ENCODE measurements around the gene ZNF598. TPM values are rescaled to one million over a fixed set of nuclear protein-coding genes. Genes with fewer than 3 reads are reported as not detected.

ZNF598 gene
- total RNA-seq, 1 experiment from 2014 or later = 50.4 TPM

DNA sequence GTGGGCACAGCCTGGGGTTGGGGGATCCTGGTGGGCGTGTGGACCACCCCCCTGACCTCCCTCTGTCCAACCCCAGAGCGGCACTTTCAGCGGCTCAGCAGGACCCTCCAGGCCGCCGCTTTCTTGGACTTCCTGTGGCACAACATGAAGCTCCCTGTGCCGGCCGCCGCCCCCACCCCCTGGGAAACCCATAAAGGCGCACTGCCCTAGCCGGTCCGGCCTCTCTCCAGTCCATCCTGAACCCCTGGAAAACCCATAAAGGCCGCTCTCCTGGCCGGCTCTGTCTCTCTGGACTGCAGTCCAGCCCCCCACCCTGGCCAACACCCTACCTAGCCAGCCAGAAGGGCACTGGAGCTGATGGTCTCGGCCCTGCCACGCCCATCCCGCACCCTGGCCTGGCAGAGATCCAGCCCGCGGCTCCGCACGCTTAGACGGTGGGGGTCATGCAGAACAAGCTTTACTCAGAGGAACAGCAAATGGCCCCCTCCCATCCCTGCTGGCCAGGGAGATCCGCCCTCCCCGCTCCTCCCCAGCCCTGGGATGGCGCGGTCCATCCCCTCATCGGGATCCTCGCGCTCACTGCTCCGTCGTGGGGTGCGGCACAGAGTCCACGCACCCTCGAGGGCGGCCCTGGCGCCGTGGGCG is 31.0 kb downstream of the ZNF598 start:
- H3K9me3 ChIP-seq = no peaks in the 10 kb centered on the region
- no peak overlapping the region for H3K4me3 Mint-ChIP-seq (ENCODE audit: unreplicated experiment)
- no peak overlapping the region for H3K27ac Mint-ChIP-seq (ENCODE audit: unreplicated experiment)

DNA sequence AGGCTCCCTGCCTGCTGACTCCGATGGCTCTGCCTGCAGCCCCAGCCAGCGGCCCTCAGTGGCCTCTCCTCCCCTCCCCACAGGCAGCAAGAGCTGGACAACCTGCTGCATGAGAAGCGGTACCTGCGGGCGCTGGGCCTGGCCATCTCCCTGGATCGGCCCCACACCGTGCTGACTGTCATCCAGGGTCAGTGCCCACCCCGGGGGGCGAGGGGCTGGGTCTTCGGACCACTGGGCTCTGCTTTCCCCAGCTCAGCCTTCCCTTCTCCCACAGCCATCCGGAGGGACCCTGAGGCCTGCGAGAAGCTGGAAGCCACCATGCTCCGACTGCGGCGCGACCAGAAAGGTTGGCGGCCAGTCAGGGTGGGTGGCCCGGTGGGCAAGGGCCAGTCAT is 31.7 kb downstream of the ZNF598 start:
- no peaks in the 10 kb centered on the region for H3K4me1 ChIP-seq
- no peaks in the 10 kb centered on the region for H3K9me3 Mint-ChIP-seq (ENCODE audit: unreplicated experiment)
- no TSS peak for BruUV-seq (replicated peaks)
- CTCF ChIA-PET = no interaction called here
- H3K27me3 Mint-ChIP-seq (ENCODE audit: insufficient read depth, unreplicated experiment) = no peaks in the 10 kb centered on the region
- DNase-seq = no peak
- H3K36me3 ChIP-seq (ENCODE audit: control insufficient read depth, insufficient read depth, low read length) = no peaks in the 10 kb centered on the region; the same call in 1 of the 2 replicates
- no peak overlapping the region for H3K4me3 Mint-ChIP-seq (ENCODE audit: unreplicated experiment)
- H3K27ac Mint-ChIP-seq (ENCODE audit: unreplicated experiment) = no peak overlapping the region
- H3K27me3 ChIP-seq (replicated peaks; ENCODE audit: control insufficient read depth, insufficient read depth, low read length) = no peaks in the 10 kb centered on the region
- TF ChIP-seq, protein P1, sequence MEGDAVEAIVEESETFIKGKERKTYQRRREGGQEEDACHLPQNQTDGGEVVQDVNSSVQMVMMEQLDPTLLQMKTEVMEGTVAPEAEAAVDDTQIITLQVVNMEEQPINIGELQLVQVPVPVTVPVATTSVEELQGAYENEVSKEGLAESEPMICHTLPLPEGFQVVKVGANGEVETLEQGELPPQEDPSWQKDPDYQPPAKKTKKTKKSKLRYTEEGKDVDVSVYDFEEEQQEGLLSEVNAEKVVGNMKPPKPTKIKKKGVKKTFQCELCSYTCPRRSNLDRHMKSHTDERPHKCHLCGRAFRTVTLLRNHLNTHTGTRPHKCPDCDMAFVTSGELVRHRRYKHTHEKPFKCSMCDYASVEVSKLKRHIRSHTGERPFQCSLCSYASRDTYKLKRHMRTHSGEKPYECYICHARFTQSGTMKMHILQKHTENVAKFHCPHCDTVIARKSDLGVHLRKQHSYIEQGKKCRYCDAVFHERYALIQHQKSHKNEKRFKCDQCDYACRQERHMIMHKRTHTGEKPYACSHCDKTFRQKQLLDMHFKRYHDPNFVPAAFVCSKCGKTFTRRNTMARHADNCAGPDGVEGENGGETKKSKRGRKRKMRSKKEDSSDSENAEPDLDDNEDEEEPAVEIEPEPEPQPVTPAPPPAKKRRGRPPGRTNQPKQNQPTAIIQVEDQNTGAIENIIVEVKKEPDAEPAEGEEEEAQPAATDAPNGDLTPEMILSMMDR (IDR thresholded peaks at IDR 0.05; ENCODE audit: insufficient read depth in 1 of 2, low read depth in 1 of 2, low read length in 1 of 2, severe bottlenecking in 1 of 2, unreplicated experiment in 1 of 2) = no peak
- H3K36me3 Mint-ChIP-seq (ENCODE audit: insufficient read depth, unreplicated experiment) = peaks cover 29% of the 10 kb centered on the region
- intact Hi-C loops (cut with micrococcal nuclease; ENCODE audit: unreplicated experiment) = no loop called here
- no peaks in the 10 kb centered on the region for H3K9me3 ChIP-seq
- H3K4me1 Mint-ChIP-seq (ENCODE audit: low read depth, unreplicated experiment) = peaks cover 6% of the 10 kb centered on the region
- H3K4me3 ChIP-seq (ENCODE audit: low read depth, low read length) = no peak overlapping the region
- POLR2A ChIA-PET = no interaction called here

More for the DNA sequence above, 31.0 kb downstream of the ZNF598 start:
- Histone ChIP-seq H3K4me3 (ENCODE audit: low read depth, low read length) (no peak overlapping the region), H3K27me3 (replicated peaks; ENCODE audit: control insufficient read depth, insufficient read depth, low read length) (no peaks in the 10 kb centered on the region), H3K36me3 (ENCODE audit: control insufficient read depth, insufficient read depth, low read length) (no peaks in the 10 kb centered on the region; the same call in 1 of the 2 replicates), H3K4me1 (peaks cover 6% of the 10 kb centered on the region; the same call in 1 of the 2 replicates)
- TF ChIP-seq, protein P1 (IDR thresholded peaks at IDR 0.05; ENCODE audit: insufficient read depth in 1 of 2, low read depth in 1 of 2, low read length in 1 of 2, severe bottlenecking in 1 of 2, unreplicated experiment in 1 of 2) = no peak
- no TSS peak for BruUV-seq (replicated peaks)
- CTCF ChIA-PET = no interaction called here
- Mint-ChIP-seq H3K4me1 (ENCODE audit: low read depth, unreplicated experiment) (peaks cover 7% of the 10 kb centered on the region), H3K27me3 (ENCODE audit: insufficient read depth, unreplicated experiment) (no peaks in the 10 kb centered on the region), H3K36me3 (ENCODE audit: insufficient read depth, unreplicated experiment) (peaks cover 36% of the 10 kb centered on the region), H3K9me3 (ENCODE audit: unreplicated experiment) (no peaks in the 10 kb centered on the region)
- intact Hi-C loops (cut with micrococcal nuclease; ENCODE audit: unreplicated experiment) = no loop called here
- POLR2A ChIA-PET = no interaction called here
- DNase-seq = no peak

DNA sequence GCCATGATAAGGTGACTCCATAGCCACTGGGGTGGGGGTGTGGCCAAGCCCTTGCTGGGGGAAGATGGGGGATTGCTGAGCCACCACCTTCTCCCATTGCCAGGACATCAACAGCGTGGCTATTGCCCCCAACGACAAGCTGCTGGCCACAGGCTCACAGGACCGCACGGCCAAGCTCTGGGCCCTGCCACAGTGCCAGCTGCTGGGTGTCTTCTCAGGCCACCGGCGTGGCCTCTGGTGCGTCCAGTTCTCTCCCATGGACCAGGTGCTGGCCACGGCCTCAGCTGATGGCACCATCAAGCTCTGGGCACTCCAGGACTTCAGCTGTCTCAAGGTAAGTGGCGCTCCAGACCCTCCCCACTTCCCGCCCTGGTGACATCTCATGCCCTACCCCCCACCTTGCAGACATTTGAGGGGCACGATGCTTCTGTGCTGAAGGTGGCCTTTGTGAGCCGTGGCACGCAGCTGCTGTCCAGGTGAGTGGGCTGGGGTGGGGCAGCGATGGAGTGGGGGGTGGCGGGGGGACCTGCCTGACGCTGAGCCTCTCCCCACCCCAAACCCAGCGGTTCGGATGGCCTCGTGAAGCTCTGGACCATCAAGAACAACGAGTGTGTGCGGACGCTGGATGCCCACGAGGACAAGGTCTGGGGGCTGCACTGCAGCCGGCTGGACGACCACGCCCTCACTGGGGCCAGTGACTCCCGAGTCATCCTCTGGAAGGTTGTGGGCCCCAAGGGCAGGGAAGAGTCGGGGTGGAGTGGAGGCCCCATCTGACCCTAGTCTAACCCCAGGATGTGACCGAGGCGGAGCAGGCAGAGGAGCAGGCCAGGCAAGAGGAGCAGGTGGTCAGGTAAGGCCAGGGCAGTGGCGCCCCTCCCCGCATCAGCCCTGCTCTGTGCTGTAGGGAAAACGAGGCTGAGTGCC is 32.4 kb downstream of the ZNF598 start:
- peaks cover 28% of the 10 kb centered on the region for H3K36me3 Mint-ChIP-seq (ENCODE audit: insufficient read depth, unreplicated experiment)

More for the DNA sequence above, 32.4 kb downstream of the ZNF598 start:
- H3K4me3 ChIP-seq (ENCODE audit: low read depth, low read length) = no peak overlapping the region
- H3K4me1 ChIP-seq = no peaks in the 10 kb centered on the region
- CTCF ChIA-PET = no interaction called here
- no peak overlapping the region for H3K4me3 Mint-ChIP-seq (ENCODE audit: unreplicated experiment)
- no peaks in the 10 kb centered on the region for H3K9me3 ChIP-seq
- no peaks in the 10 kb centered on the region for H3K9me3 Mint-ChIP-seq (ENCODE audit: unreplicated experiment)
- intact Hi-C loops (cut with micrococcal nuclease; ENCODE audit: unreplicated experiment) = no loop called here
- no peaks in the 10 kb centered on the region for H3K27me3 Mint-ChIP-seq (ENCODE audit: insufficient read depth, unreplicated experiment)
- H3K27me3 ChIP-seq (replicated peaks; ENCODE audit: control insufficient read depth, insufficient read depth, low read length) = no peaks in the 10 kb centered on the region
- POLR2A ChIA-PET = no interaction called here
- H3K27ac Mint-ChIP-seq (ENCODE audit: unreplicated experiment) = no peak overlapping the region
- peaks cover 9% of the 10 kb centered on the region for H3K4me1 Mint-ChIP-seq (ENCODE audit: low read depth, unreplicated experiment)
- TF ChIP-seq, protein P1 (IDR thresholded peaks at IDR 0.05; ENCODE audit: insufficient read depth in 1 of 2, low read depth in 1 of 2, low read length in 1 of 2, severe bottlenecking in 1 of 2, unreplicated experiment in 1 of 2) = no peak
- no peak for DNase-seq
- H3K36me3 ChIP-seq (ENCODE audit: control insufficient read depth, insufficient read depth, low read length) = no peaks in the 10 kb centered on the region; the same call in 1 of the 2 replicates
- no TSS peak for BruUV-seq (replicated peaks)
